LNCAP (cell line): Measurements from ENCODE around the gene NUP62.

Experiments used
- TF ChIP-seq, protein P1 (sequence below): fragments of 450-650 bp; IDR thresholded peaks from 2 replicates; pipeline ENCODE4 v1.5.1; 2017; ENCODE audit warnings: mild to moderate bottlenecking

NUP62 gene

GRCh38 chr19:49877020-49877878, 52.1 kb downstream of the NUP62 start, which contains the start of the genes AKT1S1 and TBC1D17:
AKT1S1 (minus strand) TSS chr19:49877355; CDS start chr19:49873295, 4,060 bp downstream.
TBC1D17 (plus strand) TSS chr19:49877702; CDS start chr19:49877724, 22 bp downstream.
- TF ChIP-seq, protein P1, sequence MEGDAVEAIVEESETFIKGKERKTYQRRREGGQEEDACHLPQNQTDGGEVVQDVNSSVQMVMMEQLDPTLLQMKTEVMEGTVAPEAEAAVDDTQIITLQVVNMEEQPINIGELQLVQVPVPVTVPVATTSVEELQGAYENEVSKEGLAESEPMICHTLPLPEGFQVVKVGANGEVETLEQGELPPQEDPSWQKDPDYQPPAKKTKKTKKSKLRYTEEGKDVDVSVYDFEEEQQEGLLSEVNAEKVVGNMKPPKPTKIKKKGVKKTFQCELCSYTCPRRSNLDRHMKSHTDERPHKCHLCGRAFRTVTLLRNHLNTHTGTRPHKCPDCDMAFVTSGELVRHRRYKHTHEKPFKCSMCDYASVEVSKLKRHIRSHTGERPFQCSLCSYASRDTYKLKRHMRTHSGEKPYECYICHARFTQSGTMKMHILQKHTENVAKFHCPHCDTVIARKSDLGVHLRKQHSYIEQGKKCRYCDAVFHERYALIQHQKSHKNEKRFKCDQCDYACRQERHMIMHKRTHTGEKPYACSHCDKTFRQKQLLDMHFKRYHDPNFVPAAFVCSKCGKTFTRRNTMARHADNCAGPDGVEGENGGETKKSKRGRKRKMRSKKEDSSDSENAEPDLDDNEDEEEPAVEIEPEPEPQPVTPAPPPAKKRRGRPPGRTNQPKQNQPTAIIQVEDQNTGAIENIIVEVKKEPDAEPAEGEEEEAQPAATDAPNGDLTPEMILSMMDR, result no peak

DNA sequence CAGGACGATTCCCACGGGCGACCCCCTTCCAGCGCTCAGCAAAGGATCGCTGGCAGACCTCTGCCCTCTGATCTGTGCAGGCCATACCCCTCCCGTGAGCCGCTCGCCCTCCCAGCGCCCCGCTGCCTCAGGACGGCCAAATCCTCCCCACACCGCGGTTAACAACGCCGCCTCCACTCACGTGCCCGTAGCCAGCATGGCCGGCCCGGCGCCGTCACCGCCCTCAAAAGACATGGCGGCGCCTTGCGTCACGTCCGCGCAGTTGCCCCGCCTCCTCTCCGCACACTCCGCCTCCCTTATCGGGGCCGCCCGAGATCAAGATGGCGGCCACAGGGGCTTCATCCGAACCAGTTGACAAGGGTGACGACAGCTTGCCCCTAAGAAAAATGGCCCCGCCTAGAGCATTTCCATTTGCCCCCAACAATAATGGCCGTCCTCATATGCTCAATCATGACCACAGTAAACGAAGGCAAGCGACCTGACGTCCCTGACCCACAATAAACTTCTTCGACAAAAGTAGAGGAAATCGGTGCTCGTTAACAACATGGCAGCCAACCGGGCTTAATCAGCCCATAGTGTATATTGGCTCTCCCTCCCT, 52.8 kb downstream of the NUP62 start:
- TF ChIP-seq, protein P1, result no peak

DNA sequence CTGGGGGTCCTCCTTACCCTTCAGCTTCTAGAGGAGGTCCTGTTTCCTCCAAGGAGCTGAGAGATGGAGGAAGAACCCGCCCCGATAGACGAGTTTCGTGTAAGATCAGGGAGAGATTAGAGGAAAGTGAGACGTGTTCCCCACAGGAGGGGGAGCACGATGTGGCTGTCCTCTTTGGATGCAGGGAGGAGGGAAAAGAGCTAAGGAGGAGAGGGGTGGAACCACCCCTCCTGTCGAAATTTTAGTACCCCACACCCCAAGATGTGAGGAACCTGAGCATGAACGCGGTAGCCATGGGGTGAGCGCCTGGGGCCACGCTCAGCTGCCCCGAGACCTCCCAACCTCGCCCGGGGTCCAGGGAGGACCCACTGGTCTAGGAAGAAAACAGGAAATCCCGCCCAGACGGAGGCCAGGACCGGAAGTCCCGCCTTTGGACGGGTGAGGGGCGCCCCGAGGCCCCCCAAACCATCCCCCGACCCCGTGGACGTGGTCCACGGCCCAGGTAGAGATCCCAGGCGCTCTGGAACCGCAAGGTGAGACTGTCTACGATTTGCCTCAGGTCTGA, 53.4 kb downstream of the NUP62 start:
- TF ChIP-seq, protein P1, result no peak

DNA sequence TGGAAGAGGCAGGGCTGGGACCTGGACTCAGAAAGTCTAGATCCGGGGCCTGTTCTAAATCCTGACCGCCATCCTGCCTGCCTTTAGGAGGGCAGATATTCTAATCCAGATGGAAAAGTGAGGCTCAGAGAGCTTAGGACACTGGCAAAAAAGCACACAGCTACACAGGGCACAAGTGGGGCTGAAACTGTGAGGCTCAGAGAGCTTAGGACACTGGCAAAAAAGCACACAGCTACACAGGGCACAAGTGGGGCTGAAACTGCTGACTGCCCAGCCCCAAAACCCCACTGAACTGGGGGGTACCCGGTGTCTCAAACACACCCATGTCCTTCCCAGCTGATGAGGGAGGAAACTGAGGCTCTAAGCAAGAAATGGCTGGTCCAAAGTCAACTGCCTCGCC, 54.1 kb downstream of the NUP62 start:
- TF ChIP-seq, protein P1, result no peak

DNA sequence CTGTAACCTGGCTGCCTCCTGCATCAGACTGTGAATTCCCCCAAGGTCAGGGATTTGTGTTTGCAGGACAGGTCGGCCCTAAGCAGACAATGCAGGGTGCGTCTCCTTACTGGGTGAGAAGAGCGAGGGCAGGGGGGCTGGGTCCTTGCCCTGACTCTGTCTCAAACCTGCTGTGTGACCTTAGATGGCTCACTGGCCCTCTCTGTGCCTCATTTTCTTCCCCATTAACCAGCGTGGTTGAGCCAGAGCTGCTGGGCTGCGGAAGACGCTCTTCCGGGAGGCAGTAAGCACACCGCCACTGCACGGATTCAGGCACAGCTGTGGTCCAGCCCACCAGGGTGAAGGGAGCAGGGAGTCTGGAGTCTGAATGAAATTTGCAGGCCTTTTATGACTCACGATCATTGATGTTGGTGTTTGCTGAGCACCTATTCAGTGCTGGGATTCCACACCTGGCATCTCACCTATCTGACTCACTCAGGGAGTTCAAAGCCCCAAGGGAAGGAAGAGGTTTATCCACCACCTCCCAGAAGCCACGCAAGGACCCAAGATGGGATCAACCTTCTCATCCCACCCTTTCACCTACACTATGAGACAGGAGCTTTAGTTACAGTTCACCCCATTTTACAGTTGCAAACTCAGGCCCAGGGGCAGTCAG, 54.7 kb downstream of the NUP62 start:
- TF ChIP-seq, protein P1, result no peak

DNA sequence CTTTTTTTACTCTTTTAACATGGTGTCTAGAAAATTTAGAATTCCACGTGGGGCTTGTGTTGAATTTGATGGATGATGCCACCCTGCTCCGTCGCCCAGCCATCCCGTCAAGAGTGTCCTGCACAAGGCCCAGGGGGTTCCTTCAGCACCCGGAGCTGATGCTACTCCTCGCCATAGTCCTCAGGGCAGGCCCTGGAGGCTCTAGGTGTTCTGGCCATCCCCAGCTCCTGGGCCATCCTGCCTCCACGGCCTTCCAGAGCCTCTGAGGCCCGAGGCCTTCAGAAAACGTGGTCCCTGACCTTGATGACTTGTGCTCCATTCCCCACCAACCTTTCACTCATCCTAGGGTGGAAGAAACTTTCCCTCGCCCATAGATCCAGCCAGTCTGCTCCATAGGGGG, 55.5 kb downstream of the NUP62 start:
- TF ChIP-seq, protein P1, result no peak

DNA sequence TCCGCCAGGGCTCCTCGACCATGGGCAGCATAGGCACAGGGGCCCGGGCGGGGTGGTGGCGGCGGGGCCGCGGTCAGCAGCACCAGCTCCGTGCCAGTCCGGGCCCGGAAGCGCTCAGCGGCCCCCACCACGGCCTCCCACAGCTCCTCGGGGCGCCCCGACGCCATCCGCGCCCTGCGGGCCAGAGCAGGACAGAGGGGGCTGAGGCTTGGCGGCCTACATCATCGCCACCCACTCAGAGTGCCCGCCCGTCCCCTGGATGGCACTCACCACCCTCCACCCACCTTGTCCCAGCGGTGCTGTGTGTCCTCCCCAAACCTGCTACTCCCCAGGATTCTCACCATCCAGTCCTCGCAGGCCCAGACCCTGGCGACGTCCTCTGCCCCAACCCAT, 56.2 kb downstream of the NUP62 start:
- TF ChIP-seq, protein P1, result no peak
